ENCODE measurements around the gene MTIF2.
A peak's percentile ranks its signal among the peaks of the same experiment; 100 is the strongest.
"Not testable (repeated sequence)": the region's sequence is repeated elsewhere in the genome, so short reads cannot be mapped to it uniquely, and the experiment has no call there.

Gene MTIF2

DNA sequence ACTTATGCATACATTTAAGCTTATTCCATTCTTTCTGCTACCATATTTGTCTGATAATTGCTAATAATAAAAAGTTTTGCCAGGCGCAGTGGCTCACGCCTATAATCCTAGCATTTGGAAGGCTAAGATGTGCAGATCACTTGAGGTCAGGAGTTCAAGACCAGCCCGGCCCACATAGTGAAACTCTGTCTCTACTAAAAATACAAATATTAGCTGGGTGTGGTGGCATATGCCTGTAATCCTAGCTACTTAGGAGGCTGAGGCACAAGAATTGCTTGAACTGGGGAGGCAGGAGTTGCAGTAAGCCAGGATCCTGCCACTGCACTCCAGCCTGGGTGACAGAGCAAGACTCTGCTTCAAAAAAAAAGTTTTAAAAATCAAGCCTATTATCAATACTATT, 9.4 kb downstream of the MTIF2 start:
- DNase-seq; intact Hi-C loops (cut with DNase I): not testable (repeated sequence)

DNA sequence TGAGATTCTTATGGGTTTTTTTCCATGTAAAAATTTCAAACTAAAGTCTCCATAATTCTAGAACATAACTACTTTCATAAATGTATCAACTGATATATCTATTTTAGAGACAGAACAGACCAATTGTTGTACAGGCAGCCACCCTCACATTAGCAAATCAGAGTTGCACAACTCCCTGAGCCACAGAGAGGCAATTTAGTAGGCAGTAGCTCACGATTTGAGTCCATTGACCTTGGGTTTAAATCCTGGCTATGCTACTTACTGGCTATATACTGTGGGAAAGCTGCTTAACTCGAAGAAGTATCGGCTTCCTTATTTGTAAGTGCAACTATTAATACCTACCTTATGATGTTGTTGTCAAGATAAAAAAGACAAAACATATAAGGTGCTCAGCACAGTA, 16.2 kb downstream of the MTIF2 start:
- intact Hi-C loops (cut with DNase I), result no loop called here
- DNase-seq, result no peak

DNA sequence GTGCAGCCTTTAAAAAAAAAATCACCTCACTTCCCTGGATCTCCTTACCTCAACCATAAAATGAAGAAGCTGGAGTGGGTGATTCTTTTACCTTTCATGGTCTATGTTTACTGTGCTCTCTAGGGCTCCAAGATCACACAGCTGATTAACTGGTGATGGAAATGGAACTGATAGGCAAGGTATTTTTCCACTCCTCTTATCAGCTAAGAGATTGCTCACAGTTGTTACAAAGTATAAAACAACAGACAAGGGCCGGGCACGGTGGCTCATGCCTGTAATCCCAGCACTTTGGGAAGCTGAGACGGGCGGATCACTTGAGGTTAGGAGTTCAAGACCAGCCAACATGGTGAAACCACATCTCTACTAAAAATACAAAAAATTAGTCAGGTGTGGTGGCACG, 22.0 kb downstream of the MTIF2 start:
- DNase-seq, result no peak
- intact Hi-C loops (cut with DNase I), result no loop called here

DNA sequence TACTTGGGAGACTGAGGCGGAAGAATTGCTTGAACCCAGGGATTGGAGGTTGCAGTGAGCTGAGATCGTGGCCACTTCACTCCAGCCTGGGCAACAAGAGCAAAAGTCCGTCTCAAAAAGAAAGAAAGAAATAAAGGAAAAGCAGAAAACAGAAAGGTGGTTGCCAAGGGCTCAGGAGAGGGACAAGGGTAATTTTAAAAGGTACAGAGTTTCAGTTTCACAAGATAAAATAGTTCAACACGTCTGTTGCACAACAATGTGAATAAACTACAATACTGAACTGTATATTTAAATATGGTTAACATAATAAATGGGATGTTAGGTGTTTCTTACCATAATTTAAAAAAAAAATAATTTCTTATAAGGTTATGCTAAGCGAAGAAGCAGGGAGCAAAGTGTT, 23.6 kb downstream of the MTIF2 start:
- no peak for DNase-seq
- intact Hi-C loops (cut with DNase I), result no loop called here

DNA sequence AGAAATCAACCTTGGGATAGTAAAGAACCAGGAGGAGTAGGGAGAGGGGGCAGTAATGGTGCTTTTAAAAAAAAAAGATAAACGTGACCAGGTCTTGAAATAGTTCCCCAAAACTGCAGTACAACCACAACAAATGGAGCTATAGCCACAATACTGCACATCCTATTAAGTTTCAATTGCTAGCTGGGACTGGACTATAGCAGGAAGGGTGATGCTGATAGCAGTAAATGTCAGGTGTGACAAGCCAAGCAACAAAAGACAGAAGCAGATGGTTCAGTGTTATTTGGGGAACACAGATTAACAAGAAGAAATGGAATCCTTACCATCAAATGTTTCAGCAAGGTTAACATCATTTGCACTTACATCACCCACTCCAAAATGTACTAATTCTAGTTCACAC, 26.4 kb downstream of the MTIF2 start:
- intact Hi-C loops (cut with DNase I), result no loop called here
- DNase-seq, result no peak

DNA sequence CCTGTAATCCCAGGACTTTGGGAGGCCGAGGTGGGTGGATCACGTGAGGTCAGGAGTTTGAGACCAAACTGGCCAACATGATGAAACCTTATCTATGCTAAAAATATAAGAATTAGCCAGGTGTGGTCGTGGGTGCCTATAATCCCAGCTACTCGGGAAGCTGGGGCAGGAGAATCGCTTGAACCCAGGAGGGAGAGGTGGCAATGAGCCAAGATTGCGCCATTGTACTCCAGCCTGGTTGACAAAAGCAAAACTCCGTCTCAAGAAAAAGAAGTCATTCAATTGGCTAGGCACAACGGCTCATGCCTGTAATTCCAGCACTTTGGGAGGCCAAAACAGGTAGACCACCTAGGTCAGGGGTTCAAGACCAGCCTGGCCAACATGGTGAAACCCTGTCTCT, 27.4 kb downstream of the MTIF2 start:
- intact Hi-C loops (cut with DNase I); DNase-seq: not testable (repeated sequence)

DNA sequence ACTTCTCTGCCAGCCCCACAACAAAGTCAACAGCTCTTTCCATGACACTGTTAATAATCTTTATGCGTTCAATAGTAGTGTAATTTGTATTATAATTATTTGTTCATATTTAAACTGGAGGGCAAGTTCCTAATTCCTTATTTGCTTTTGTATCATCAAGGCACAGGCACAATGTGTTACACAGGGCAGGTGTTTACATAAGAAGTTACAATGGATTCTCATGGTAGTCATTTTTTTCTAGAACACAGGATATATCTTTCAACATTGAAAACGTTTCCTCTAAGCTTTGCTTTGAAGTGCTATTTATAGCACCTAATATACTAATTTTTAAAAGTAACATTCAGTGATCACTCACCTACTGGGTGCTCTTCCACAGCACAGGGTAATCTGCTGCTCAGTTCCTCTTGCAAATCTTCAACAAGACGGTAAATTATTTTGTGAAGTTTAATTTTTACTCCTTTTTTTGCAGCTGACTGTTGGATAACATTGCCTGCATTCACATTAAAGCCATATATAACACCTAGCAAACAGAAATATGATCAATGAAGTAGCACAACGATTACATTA, 29.3 kb downstream of the MTIF2 start:
- intact Hi-C loops (cut with DNase I), result no loop called here
- no peak for DNase-seq

DNA sequence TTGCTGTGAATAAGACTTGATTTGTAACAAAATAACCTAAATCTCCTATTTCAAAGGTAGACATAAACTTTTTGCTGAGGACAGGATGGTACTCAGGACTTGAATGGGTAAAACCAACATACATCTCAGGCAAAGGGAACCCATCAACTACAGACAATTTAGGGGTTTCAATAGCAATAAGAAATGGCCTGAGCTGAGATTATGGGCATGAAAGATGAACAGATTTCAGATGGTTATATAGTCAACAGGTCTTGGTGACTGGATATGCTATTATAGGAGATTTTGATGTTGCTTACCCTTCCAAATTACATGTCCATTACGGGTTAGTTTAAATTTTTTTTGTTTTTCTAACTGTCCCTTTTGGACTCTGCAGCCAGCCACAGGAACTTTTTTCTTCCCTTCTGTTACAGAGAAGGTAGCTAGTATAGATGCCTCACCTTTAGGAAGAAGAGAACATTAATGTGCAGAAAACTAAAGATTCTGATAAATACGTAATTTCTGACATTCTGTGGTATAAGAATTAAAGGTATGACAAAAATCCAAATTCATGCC, 32.0 kb downstream of the MTIF2 start:
- DNase-seq, result no peak
- intact Hi-C loops (cut with DNase I), result no loop called here

DNA sequence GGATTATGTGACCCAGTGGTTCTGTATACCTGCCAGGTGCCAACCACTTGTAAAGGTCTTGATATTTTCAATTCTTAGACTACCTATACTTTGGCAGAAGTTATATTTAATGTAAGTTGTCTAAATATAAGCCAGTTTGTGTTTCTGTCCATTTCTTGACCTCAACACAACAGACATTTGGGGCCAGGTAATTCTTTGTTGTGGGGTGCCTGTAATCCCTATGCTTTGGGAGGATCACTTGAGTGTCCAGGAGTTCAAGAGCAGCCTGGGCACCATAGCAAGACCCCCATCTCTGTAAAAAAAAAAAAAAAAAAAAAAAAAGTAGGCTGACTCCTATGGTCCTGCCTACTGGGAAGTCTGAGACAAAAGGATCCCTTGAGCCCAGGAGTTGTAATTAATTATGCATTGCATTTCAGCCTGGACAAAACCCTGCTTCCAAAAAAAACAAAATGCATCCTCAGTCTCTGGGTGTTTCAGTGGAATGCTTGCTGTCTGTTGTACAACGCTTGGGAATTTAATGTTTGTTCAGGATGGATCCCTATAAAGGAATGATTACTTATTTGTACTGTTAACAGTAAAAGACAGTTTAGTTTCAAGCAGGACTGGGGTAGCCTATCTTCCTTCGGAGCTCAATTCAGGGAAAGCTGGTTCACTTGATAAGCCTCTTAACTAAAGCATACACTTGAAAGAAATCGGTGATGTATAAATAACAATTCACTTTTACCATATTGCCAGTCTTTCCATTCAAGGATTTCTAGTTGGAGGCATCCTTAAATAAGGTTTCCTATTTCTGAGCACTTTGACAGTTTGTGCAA, 33.1 kb downstream of the MTIF2 start:
- intact Hi-C loops (cut with DNase I), result no loop called here
- DNase-seq, result no peak

DNA sequence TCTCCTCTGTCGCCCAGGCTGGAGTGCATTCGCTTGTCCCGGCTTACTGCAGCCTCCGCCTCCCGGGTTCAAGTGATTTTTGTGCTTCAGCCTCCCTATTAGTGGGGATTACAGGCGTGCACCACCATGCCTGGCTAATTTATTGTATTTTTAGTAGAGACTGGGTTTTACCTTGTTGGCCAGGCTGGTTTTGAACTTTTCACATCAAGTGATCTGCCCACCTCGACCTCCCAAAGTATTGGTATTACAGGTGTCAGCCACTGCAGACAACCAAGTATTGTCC, 35.4 kb downstream of the MTIF2 start:
- intact Hi-C loops (cut with DNase I), result loop anchor here (5.0 kb wide), 1 partner anchor 34 kb away; the partner anchor contains the start of gene MTIF2
- DNase-seq, result no peak

DNA sequence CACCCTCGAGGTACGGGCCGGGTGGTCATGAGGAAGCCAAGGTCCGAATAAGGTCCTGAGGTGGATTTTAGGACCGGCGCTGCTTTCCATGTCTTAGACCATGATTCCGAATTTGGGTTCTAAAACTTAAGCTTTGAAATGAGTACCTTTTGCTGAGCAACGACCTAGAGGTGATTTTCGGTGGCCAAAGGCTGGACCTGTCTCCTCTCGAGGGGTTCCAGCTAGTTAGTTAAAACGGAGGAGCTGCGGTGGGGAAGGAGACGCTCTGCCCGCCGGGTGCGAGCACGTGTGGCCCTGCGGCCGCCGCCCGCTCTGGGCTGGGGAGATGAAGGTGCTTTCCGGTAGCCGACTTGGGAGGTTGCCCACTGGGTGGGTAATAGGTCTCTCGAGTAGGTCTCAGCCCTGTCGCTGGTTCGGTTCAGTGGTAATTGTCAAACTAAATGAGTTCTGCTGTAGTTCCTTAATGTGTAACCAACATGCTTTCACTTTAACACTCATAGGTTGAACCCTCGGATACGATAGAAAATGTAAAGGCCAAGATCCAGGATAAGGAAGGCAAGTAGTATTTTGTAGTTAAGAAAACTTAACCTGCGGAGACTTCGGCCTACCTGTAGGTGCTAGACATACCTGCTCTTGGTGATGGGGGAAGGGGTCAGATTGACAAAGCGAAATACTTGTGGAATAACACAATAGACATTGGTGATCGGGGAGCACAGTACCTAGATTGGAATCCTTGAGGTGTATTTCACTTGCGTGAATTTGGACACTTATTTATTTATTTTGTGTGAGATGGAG, 36.0 kb downstream of the MTIF2 start:
- DNase-seq, result peak in 12 of 42 donors; percentile 7 to 48 (median 19)
- intact Hi-C loops (cut with DNase I), result loop anchor here (5.0 kb wide), 1 partner anchor 34 kb away; the partner anchor contains the start of gene MTIF2

DNA sequence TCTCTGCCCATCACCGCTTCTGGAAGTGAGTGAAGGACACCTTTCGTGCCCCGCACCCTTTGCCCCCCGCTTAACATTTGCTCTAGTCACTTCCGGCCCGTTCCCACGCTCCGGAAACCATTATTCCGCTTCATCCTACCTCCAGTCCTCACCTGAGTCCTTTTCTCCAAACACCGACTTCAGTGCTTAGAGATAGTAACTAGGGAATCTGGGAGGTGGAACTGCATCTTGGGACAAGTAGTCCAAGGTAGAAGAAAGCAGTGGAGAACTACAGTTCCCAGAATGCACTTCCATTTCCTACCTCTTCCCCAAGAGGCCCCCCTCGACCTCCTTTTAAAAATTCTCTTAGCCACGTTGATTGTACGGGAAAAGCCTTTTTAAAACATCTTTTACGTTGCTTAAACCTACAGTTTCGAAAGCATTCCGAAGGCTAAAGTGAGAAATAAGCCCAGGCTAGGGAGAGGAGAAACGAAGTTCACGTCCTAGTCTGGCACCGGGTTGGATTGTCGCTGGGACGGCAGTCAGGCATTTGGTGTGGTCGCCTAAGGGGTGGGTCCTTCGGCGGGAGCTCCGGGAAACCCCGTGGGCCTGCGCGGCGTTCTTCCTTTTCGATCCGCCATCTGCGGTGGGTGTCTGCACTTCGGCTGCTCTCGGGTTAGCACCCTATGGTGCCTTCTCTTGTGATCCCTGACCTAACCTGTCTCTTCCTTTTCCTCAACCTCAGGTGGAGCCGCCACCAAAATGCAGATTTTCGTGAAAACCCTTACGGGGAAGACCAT, 36.8 kb downstream of the MTIF2 start, which contains the start of the genes CLHC1 and RPS27A:
TSS of gene CLHC1 (minus strand) at position 210 of the 779 bp plus-strand sequence. CDS start 9,882 bp downstream, outside the sequence.
TSS of gene RPS27A (plus strand) at position 605 of the 779 bp plus-strand sequence. CDS start at position 742, 137 bp downstream.
- peak; percentile 81 to 97 (median 93) for DNase-seq
- intact Hi-C loops (cut with DNase I), result loop anchor here (5.0 kb wide), 1 partner anchor 35 kb away; the partner anchor contains the start of gene MTIF2

DNA sequence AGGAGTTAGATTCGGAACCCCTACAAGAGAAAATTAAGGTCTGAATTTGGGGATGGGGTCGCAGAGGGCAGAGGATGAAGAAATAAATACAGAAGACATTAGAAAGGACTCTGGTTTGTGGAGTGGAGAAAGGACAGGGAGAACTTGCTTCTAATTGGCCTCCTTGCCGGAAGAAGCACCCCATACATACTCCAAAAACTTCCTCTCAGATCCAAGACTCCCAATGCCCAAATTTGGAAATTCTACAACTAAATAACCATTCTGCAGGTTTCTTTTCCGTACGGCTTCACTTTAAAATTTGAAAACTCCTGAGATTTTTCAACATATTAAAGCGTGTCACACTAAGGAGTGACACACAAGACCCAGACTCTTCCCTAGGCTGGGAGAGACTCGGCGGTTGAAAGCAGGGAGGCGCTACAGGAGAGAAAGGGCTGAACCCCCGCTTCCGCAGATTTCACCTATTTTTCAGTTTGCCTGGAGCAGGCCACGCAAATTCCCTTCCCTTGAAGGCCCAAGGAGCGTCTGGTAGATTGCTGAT, 37.4 kb downstream of the MTIF2 start:
- intact Hi-C loops (cut with DNase I), result loop anchor here (5.0 kb wide), 1 partner anchor 36 kb away; the partner anchor contains the start of gene MTIF2
- peak in 8 of 42 donors; percentile 15 to 54 (median 32) for DNase-seq

DNA sequence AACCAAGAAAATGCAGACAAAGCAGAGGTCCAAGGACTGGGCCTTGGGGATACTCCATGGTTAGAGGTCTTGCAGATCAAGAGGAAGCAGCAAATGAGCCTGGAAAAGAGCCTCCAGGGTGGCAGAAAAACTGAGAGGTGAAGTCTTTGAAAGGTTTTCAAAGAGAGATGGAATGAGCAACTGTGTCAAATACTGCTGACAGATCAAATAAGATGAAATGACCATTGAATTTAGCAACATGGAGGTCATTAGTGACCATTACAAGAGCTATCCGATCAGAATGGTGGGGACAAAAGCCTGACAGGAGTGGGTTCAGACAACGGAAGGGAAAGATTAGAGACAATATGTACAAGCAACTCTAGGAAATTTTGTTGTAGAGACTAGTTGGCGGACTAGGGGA, 38.5 kb downstream of the MTIF2 start:
- intact Hi-C loops (cut with DNase I), result loop anchor here (5.0 kb wide), 1 partner anchor 37 kb away; the partner anchor contains the start of gene MTIF2
- DNase-seq, result no peak

DNA sequence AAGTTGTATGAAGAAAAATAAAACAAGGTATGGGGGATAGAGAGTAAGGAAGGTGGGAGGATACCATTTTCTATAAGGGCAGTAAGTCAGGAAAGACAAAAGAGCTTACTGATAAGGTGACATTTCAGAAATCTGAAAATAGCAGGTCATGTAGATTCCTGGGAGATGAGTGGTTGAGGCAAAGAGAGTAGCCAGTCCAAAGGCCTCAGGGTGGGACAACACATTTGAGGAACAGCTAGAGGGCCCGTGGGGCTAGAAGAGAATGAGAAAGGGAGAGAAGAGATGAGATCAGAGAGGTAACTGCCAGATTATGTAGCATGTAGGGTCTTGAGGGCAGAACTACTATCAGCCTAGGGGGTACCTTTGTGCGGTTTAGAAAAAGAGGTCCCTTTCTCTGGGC, 39.8 kb downstream of the MTIF2 start:
- intact Hi-C loops (cut with DNase I), result no loop called here
- no peak for DNase-seq

DNA sequence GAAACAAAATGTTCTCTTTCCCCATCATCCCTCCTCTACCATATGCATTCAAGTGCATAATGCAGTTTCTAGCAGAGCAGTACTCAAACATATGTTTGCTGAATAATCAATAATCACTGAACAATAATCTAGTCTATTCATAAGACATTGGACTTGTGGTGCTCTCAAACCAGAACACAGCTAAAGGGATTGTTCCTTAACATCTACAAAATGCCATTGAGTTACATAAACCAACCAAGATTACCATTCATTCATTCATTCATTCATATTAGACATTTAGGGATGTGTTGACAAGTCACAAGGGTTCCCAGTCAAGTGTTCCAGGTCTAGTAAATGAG, 40.8 kb downstream of the MTIF2 start:
- intact Hi-C loops (cut with DNase I), result no loop called here
- DNase-seq, result no peak

DNA sequence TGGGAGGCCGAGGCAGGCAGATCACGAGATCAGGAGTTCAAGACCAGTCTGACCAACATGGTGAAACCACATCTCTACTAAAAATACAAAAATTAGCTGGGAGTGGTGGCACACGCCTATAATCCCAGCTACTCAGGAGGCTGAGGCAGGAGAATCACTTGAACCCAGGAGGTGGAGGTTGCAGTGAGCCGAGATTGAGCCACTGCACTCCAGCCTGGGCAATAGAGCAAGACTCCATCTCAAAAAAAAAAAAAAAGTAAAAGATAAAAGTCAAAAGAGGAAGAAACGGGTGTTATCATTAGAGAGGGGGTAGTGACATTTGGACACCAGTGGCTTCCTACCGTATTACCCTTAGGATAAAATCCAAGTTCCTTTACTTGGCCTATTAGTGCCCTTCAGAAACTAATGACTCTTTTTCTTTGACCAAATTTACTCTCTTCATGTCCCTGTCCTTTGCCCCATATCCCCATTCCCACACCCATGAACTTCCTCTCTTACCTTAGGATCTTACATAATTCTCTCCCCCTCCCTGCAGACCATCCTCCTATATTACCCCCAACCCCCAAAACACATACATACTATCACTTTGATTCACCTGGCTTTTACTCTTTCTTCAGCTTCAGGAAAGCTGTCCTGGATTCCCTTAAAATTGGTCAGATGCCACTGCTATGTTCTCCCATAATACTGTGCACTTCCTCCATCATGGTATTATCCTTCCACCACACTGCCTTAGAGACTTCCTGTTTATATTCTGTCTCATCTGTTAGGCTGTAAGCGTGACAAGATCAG, 41.4 kb downstream of the MTIF2 start:
- intact Hi-C loops (cut with DNase I); DNase-seq: not testable (repeated sequence)

All from head of caudate nucleus (tissue), 42 donors.